ENCODE results near the gene LDB2. TPM values are rescaled to one million over a fixed set of nuclear protein-coding genes. Genes with fewer than 3 reads are reported as not detected.

Gene LDB2
- total RNA-seq, 4 donors from 2014 or later = 33.7 to 191 (median 43.5) TPM

- TF ChIP-seq CTCF (IDR thresholded peaks at IDR 0.05) = no peak
- no peak for DNase-seq (ENCODE audit: low spot score)
- no peak for ATAC-seq (ENCODE audit: low FRiP score)
Observed at GRCh38 chr4:16591272-16591826, 307.1 kb downstream of the LDB2 start.

- ATAC-seq (ENCODE audit: low FRiP score) (no peak), DNase-seq (ENCODE audit: low spot score) (no peak)
- TF ChIP-seq CTCF (IDR thresholded peaks at IDR 0.05) = no peak
Observed at GRCh38 chr4:16590797-16591196, 307.6 kb downstream of the LDB2 start.

- TF ChIP-seq CTCF (IDR thresholded peaks at IDR 0.05) = no peak
- DNase-seq (ENCODE audit: low spot score) (no peak), ATAC-seq (ENCODE audit: low FRiP score) (no peak)
Observed at GRCh38 chr4:16588651-16589050, 309.8 kb downstream of the LDB2 start.

DNA sequence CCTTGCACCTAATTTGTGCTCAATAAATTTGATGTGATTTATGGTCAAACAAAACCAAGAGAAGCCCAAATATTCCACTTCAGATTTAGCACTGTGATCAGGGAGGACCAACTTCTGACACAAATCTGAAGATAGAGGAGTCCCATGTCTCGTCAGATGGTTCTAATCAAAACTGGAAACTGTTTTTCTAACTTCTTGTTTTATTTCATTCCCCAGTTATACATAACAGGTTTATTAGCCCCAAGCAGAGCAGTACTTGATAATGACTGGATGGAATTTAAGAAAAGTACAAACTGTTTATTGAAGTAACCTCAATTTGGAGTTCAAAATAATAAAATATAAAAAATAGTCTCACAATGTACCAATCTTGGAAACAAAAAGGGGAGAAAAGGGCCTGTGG is 310.3 kb downstream of the LDB2 start:
- DNase-seq (ENCODE audit: low spot score) (no peak), ATAC-seq (ENCODE audit: low FRiP score) (no peak)
- TF ChIP-seq CTCF (IDR thresholded peaks at IDR 0.05) = no peak

- TF ChIP-seq CTCF (IDR thresholded peaks at IDR 0.05) = no peak
- DNase-seq (ENCODE audit: low spot score) (no peak), ATAC-seq (ENCODE audit: low FRiP score) (no peak)
Observed at GRCh38 chr4:16585053-16585452, 313.4 kb downstream of the LDB2 start.

GRCh38 chr4:16583764-16584163 is 314.7 kb downstream of the LDB2 start:
- DNase-seq (ENCODE audit: low spot score) (no peak), ATAC-seq (ENCODE audit: low FRiP score) (no peak)
- no peak for TF ChIP-seq CTCF (IDR thresholded peaks at IDR 0.05)

DNA sequence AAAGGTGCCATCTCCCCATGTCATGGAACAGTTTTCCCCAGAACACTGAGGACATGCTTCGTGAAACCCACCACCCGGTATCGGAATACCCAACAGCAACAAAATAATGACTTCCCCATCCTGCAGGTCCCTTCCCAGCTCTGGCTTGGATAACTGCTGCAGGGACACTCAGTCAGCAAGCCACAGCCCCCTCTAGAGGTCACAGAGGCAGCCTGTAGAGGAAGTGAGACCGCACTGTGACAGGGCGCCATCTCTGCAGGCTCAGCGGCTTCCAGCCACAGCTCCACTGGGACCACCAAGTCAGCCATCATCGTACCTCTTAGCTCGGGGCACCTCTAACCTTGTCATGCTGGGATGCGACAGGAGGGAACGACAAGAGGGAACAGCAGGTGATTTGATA is 315.9 kb downstream of the LDB2 start:
- no peak for TF ChIP-seq CTCF (IDR thresholded peaks at IDR 0.05)
- no peak for ATAC-seq (ENCODE audit: low FRiP score)
- DNase-seq (ENCODE audit: low spot score) = no peak
